SK-N-SH (cell line): ENCODE data around the gene FBXO31. TPM values are rescaled to one million over a fixed set of nuclear protein-coding genes. Genes with fewer than 3 reads are reported as not detected.

ENCODE experiments used
- CTCF ChIA-PET: fragments of 300-600, 350-600 bp; formaldehyde crosslinking; extraction: SDS; loops from one replicate; lab custom pipeline; 2021; lab: Yijun Ruan, JAX
- POLR2A ChIA-PET: fragments of 350-600 bp; sonication (Branson Sonifier 250); formaldehyde crosslinking; extraction: SDS; loops from one replicate; lab custom pipeline; 2020; ENCODE audit warnings: antibody characterized with exemption, inconsistent platforms; lab: Yijun Ruan, JAX
- DNase-seq: peaks from one replicate; pipeline ENCODE4 v3.0.0; 2012
- H2AFZ ChIP-seq: fragments of 200-600 bp; sonication (generic); 2 replicates; pipeline ENCODE4 v1.8.1; 2016; ENCODE audit warnings: antibody characterized with exemption, mild to moderate bottlenecking, low read depth
- H3F3A ChIP-seq: fragments of 200-600 bp; sonication (generic); replicated peaks from 2 replicates; pipeline ENCODE3; 2016; ENCODE audit warnings: antibody characterized with exemption, mild to moderate bottlenecking; ENCODE audit not compliant: insufficient read depth
- H3K27ac ChIP-seq, 2 experiments: fragments of 200-500 bp in 1 of 2; fragments of 200-600 bp in 1 of 2; sonication (Bioruptor generic) in 1 of 2; sonication (generic), shearing (Covaris generic) in 1 of 2; 2 replicates each; pipeline versions ENCODE4 v1.5.1 to v1.6.1; 2014 to 2016; ENCODE audit warnings: low read depth in 2 of 2, inconsistent platforms in 1 of 2, low read length in 1 of 2, mild to moderate bottlenecking in 1 of 2, mixed read lengths in 1 of 2
- H3K27me3 ChIP-seq: fragments of 200-600 bp; sonication (generic), shearing (Covaris generic); 2 replicates; pipeline ENCODE4 v1.6.1; 2016; ENCODE audit warnings: mixed run types; ENCODE audit not compliant: insufficient read depth
- H3K36me3 ChIP-seq, 2 experiments: fragments of 200-500 bp in 1 of 2; fragments of 200-600 bp in 1 of 2; sonication (Bioruptor generic) in 1 of 2; sonication (generic) in 1 of 2; replicated peaks in 1 of 2; 2 replicates each; pipeline versions ENCODE3 to v1.5.1; 2014 to 2016; ENCODE audit warnings: low read length in 1 of 2, mild to moderate bottlenecking in 1 of 2; ENCODE audit not compliant: insufficient read depth in 2 of 2, control insufficient read depth in 1 of 2
- H3K4me1 ChIP-seq, 2 experiments: fragments of 200-500 bp in 1 of 2; fragments of 200-600 bp in 1 of 2; sonication (Bioruptor generic) in 1 of 2; sonication (generic), shearing (Covaris generic) in 1 of 2; 2 replicates each; pipeline versions ENCODE4 v1.5.1 to v1.6.1; 2014 to 2016; ENCODE audit warnings: low read depth in 1 of 2, low read length in 1 of 2, mixed run types in 1 of 2; ENCODE audit not compliant: insufficient read depth in 2 of 2, control insufficient read depth in 1 of 2
- H3K4me2 ChIP-seq: fragments of 200-600 bp; sonication (generic), shearing (Covaris generic); 2 replicates; pipeline ENCODE4 v1.6.1; 2017; ENCODE audit warnings: mixed run types
- H3K4me3 ChIP-seq, 2 experiments: fragments of 200-500 bp in 1 of 2; fragments of 200-600 bp in 1 of 2; sonication (Bioruptor generic) in 1 of 2; sonication (generic), shearing (Covaris generic) in 1 of 2; 2 replicates each; pipeline versions ENCODE4 v1.5.1 to v1.8.1; 2014 to 2016; ENCODE audit warnings: low read depth in 2 of 2, inconsistent platforms in 1 of 2, low read length in 1 of 2, mild to moderate bottlenecking in 1 of 2, mixed read lengths in 1 of 2, moderate library complexity in 1 of 2
- H3K79me2 ChIP-seq: fragments of 200-600 bp; sonication (generic); 2 replicates; pipeline ENCODE4 v1.8.1; 2017; ENCODE audit warnings: mild to moderate bottlenecking; ENCODE audit not compliant: insufficient read depth
- H3K9ac ChIP-seq: fragments of 200-600 bp; sonication (generic); 2 replicates; pipeline ENCODE4 v1.6.1; 2017; ENCODE audit warnings: mixed run types
- H3K9me2 ChIP-seq: fragments of 200-600 bp; sonication (generic); 2 replicates; pipeline ENCODE4 v1.6.1; 2017; ENCODE audit warnings: mixed run types
- H3K9me3 ChIP-seq: fragments of 200-600 bp; sonication (generic); 2 replicates; pipeline ENCODE4 v1.6.1; 2017; ENCODE audit warnings: mixed run types, mild to moderate bottlenecking, moderate library complexity
- H4K20me1 ChIP-seq: fragments of 200-600 bp; sonication (generic); 2 replicates; pipeline ENCODE4 v1.6.1; 2017; ENCODE audit warnings: mild to moderate bottlenecking, mixed run types; ENCODE audit not compliant: insufficient read depth
- FOSL2 ChIP-seq: IDR thresholded peaks from 2 replicates; pipeline ENCODE4 v1.4.0; 2012; ENCODE audit warnings: low read depth, mild to moderate bottlenecking, moderate library complexity, borderline replicate concordance
- FOXJ3 ChIP-seq: sonication (generic); formaldehyde crosslinking; IDR thresholded peaks from 2 replicates; pipeline ENCODE4 v1.5.1; 2020; ENCODE audit warnings: mild to moderate bottlenecking, missing genetic modification reagents
- FOXM1 ChIP-seq: IDR thresholded peaks from 2 replicates; pipeline ENCODE4 v1.4.0; 2012; ENCODE audit warnings: low read depth, mild to moderate bottlenecking
- GABPA ChIP-seq: IDR thresholded peaks from 2 replicates; pipeline ENCODE4 v1.4.0; 2012; ENCODE audit warnings: low read depth, mild to moderate bottlenecking
- IRF3 ChIP-seq: fragments of 150-350 bp; IDR thresholded peaks from 2 replicates; pipeline ENCODE4 v1.6.1; 2016; ENCODE audit warnings: mild to moderate bottlenecking, low read depth, low read length
- MEF2A ChIP-seq: IDR thresholded peaks from 2 replicates; pipeline ENCODE4 v1.4.0; 2012; ENCODE audit warnings: low read depth, borderline replicate concordance
- MXI1 ChIP-seq: IDR thresholded peaks from 2 replicates; pipeline ENCODE4 v1.6.1; 2012; ENCODE audit warnings: mild to moderate bottlenecking, low read depth, low read length, improper control_type of control experiment
- NFIC ChIP-seq: IDR thresholded peaks from 2 replicates; pipeline ENCODE4 v1.4.0; 2012; ENCODE audit warnings: borderline replicate concordance
- RAD21 ChIP-seq: IDR thresholded peaks from 2 replicates; pipeline ENCODE4 v1.6.1; 2012; ENCODE audit warnings: mild to moderate bottlenecking, low read length
- RFX5 ChIP-seq: IDR thresholded peaks from 2 replicates; pipeline ENCODE4 v1.6.1; 2012; ENCODE audit warnings: mild to moderate bottlenecking, improper control_type of control experiment, low read length
- TCF12 ChIP-seq: IDR thresholded peaks from 2 replicates; pipeline ENCODE4 v1.4.0; 2012
- YY1 ChIP-seq: IDR thresholded peaks from 2 replicates; pipeline ENCODE4 v1.4.0; 2012; ENCODE audit warnings: low read depth, mild to moderate bottlenecking
- WGBS: methylation state at CpG from one replicate; pipeline ENCODE4 v1.1.6; 2017; ENCODE audit warnings: low lambda C conversion rate; 5-methylcytosine and 5-hydroxymethylcytosine counted together
- polyA plus RNA-seq, 3 experiments: library from polyadenylated mRNA; depleted of rRNA; stranded (reverse); fragments of >200 nt; gene quantifications; 2 replicates each; pipeline ENCODE4 v1.2.3, GENCODE V29; 2012
- TF ChIP-seq, protein P1 (sequence below): fragments of 200-600 bp; sonication (generic); IDR thresholded peaks from 2 replicates; pipeline ENCODE4 v1.6.1; 2017; ENCODE audit warnings: antibody characterized with exemption, mild to moderate bottlenecking, moderate library complexity
- TF ChIP-seq, protein P2 (sequence below): IDR thresholded peaks from 2 replicates; pipeline ENCODE4 v1.4.0; 2012; ENCODE audit warnings: low read depth, borderline replicate concordance

Gene FBXO31
- polyA plus RNA-seq, 1 of the 3 experiments (the other 2 are of a cell fraction) = 14.2 TPM

DNA sequence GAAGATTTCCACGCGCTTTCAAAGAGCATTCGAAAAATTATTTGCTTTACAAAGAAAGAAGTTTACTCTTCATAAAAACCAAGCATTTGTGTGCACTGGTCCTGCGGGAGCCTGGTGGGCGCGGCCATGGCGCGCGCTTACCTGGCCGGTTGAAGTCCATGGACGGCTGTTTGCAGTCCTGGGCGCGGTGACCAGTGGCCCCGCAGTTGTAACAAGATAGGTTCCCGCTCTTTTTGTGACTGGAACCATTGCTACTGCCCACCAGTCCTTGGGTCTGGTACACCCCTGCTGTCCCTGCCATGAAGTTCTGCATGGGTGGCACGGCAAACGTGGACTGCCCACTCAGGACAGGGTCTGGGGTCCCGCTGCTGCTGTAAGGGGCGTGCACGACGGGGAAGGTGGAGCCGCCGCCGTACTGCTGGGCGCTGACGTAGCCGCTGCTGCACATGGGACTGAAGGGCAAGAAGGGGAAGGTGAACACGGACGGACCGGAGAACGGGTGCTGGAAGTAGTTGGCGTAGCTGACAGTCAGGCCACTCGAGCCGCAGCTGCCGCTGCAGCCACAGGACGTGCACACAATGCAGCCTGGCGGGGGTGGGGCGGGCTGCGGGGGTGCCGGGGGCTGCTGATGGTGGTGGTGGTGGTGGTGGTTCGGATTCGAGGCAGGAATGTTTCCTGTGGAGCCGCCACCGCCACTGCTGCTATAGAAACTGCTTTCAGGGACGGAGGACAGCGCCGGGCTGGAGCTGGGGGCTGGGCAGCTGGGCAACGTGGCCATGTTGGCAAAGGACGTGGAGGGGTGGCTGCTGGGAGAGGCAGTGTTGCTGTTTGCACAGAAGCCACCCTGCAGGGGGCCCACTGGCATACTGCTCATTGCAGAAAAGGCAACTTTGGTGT is 28.0 kb upstream of the FBXO31 start (continued):
- TF ChIP-seq, protein P1, sequence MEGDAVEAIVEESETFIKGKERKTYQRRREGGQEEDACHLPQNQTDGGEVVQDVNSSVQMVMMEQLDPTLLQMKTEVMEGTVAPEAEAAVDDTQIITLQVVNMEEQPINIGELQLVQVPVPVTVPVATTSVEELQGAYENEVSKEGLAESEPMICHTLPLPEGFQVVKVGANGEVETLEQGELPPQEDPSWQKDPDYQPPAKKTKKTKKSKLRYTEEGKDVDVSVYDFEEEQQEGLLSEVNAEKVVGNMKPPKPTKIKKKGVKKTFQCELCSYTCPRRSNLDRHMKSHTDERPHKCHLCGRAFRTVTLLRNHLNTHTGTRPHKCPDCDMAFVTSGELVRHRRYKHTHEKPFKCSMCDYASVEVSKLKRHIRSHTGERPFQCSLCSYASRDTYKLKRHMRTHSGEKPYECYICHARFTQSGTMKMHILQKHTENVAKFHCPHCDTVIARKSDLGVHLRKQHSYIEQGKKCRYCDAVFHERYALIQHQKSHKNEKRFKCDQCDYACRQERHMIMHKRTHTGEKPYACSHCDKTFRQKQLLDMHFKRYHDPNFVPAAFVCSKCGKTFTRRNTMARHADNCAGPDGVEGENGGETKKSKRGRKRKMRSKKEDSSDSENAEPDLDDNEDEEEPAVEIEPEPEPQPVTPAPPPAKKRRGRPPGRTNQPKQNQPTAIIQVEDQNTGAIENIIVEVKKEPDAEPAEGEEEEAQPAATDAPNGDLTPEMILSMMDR = no peak
- TF ChIP-seq, all 33 proteins: peak for 0

DNA sequence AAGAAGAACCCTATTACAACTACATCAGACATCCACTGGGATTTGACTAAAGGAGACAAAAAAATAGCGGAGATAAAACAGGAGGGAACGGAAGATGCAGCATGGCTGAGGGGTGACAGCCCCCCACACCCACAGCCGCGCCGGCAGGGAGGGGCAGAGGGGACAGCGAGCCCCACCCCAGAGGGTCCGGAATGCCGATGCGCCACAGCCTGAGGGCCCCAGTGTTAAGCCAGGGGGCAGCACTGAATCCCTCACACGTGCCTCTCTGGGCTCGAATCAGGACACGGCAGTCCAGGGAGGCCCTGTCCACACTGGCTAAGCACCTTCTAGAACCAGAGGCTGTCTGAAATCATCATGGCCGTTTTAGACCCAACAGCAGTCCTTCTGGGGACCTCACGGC is 27.4 kb upstream of the FBXO31 start:
- no peaks in the 10 kb centered on the region for H3K9me3 ChIP-seq
- no peak overlapping the region; a peak in 1 of 4 replicates for H3K27ac ChIP-seq
- no peaks in the 10 kb centered on the region for H4K20me1 ChIP-seq
- ChIA-PET CTCF (interaction anchor here (2.0 kb wide), 1 partner anchor 16 kb away, joined by 7 read pairs; no protein-coding TSS in a partner anchor), POLR2A (no interaction called here)
- H3K4me2 ChIP-seq = no peak overlapping the region
- H3K36me3 ChIP-seq = peaks cover 40 to 86% of the 10 kb centered on the region in 2 experiments
- no peak for DNase-seq
- H3K79me2 ChIP-seq = no peaks in the 10 kb centered on the region
- no peaks in the 10 kb centered on the region for H3K27me3 ChIP-seq
- H3K9me2 ChIP-seq = no peaks in the 10 kb centered on the region
- no peak overlapping the region for H3K4me3 ChIP-seq
- TF ChIP-seq TCF12 = no peak
- TF ChIP-seq, protein P2, sequence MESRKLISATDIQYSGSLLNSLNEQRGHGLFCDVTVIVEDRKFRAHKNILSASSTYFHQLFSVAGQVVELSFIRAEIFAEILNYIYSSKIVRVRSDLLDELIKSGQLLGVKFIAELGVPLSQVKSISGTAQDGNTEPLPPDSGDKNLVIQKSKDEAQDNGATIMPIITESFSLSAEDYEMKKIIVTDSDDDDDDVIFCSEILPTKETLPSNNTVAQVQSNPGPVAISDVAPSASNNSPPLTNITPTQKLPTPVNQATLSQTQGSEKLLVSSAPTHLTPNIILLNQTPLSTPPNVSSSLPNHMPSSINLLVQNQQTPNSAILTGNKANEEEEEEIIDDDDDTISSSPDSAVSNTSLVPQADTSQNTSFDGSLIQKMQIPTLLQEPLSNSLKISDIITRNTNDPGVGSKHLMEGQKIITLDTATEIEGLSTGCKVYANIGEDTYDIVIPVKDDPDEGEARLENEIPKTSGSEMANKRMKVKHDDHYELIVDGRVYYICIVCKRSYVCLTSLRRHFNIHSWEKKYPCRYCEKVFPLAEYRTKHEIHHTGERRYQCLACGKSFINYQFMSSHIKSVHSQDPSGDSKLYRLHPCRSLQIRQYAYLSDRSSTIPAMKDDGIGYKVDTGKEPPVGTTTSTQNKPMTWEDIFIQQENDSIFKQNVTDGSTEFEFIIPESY = no peak
- TF ChIP-seq, protein P1 = no peak
- TF ChIP-seq MXI1 = no peak
- no peak for TF ChIP-seq MEF2A
- no peak for TF ChIP-seq RFX5
- TF ChIP-seq IRF3 = no peak
- no peak for TF ChIP-seq FOXJ3
- no peak for TF ChIP-seq YY1
- no peak for TF ChIP-seq FOXM1
- TF ChIP-seq FOSL2 = no peak
- TF ChIP-seq NFIC = no peak
- TF ChIP-seq GABPA = no peak
- no peak for TF ChIP-seq RAD21
- H3K4me1 ChIP-seq = no peaks in the 10 kb centered on the region
- H3K9ac ChIP-seq = no peak overlapping the region
- H2AFZ ChIP-seq = no peak overlapping the region
- WGBS = 95% methylated on average over 13 of the region's 14 CpGs
- H3F3A ChIP-seq = no peaks in the 10 kb centered on the region
